ENCODE results near the gene DBH.
"Not testable (repeated sequence)": the region's sequence is repeated elsewhere in the genome, so short reads cannot be mapped to it uniquely, and the experiment has no call there.

DBH gene

DNA sequence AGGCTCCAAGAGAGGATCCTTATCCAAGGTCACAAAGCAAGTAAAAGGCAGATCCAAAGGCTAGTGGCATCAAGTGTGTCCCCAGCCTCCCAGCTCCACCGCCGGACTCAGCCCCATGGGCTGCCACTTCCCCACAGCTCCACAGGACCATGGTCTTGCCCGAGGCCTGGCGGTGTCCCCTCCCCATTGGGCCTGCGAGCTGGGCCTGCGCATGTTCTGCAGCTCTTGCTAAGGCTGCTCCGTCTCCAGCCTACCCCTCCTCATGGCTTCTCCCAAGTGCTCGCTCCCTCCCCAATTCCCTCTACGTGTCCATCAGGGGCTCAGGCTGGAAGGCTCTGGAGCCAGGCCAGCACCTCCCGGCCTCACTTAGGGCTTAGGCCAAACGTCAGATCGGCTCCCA lies 29.4 kb downstream of the DBH start:
- no peak for DNase-seq (ENCODE audit: low read depth in 2 of 2)

DNA sequence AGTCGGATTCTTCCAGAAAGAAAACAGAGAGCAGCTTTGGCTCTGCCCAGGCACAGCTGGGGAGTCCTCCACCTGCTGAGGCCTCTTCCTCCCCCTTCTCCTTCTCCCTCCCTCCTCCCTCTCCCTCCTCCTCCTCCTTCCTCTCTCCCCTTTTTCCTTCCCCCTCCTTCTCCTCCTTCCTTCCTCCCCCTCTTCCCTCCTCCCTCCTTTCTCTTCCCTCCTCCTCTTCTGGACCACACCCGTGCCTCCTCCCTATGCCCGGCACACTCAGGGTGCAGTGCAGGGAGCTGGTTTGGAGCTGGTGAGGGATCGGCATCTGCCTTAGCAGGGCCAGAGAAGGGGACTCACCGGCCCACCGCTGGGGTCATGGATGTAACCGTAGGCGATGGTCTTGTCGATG lies 30.2 kb downstream of the DBH start:
- no peak for DNase-seq (ENCODE audit: low read depth in 2 of 2)

DNA sequence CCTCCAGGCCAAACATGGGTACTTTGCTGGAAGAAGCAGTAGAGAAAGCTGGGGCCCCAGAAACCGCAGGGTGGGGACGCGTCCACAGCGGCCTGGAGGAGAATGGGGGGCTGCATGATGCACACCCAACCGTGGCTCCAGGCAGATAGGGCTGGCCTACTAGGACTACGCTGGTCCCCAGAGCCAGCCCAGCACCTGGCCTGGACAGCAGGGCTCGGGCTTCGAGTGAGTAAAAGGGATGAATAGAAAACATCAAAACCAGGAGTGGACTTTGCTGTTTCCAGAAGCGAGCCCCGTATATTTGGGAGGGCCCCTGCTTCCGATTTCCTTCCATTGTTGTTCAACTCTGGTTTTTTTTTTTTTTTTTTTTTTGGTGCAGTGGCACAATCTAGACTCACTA lies 30.7 kb downstream of the DBH start:
- DNase-seq (ENCODE audit: low read depth in 2 of 2) = no peak

DNA sequence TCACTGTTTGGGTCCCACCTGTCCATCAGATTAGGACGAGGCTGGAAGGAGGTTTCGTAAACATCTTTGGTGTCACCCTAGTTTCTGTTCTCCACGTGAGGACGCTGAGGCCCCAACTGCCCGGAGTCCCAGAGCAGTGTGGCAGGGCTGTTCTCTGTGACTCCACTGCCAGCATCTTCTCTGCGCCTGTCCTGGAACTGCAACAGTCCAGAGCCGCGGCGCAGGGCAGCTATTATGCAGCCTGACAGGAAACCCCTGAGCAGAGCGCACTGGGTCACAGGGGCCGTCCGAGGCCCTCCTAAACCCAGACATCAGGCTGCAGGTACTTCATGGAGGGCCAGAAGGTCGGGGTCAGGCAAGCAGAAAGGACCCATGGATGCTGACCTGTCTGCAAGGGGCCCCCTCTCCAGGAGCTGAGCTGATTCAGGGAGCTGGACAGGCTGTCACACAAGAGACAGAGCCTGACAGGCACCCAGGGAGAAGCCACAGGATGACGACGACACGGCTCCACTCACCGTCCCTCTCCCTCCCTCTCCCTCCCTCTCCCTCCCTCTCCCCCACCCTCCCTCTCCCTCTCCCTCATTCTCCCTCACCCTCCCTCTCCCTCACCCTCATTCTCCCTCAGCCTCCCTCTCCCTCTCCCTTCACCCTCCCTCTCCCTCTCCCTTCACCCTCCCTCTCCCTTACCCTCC lies 31.7 kb downstream of the DBH start:
- no peak for DNase-seq (ENCODE audit: low read depth in 2 of 2)

DNA sequence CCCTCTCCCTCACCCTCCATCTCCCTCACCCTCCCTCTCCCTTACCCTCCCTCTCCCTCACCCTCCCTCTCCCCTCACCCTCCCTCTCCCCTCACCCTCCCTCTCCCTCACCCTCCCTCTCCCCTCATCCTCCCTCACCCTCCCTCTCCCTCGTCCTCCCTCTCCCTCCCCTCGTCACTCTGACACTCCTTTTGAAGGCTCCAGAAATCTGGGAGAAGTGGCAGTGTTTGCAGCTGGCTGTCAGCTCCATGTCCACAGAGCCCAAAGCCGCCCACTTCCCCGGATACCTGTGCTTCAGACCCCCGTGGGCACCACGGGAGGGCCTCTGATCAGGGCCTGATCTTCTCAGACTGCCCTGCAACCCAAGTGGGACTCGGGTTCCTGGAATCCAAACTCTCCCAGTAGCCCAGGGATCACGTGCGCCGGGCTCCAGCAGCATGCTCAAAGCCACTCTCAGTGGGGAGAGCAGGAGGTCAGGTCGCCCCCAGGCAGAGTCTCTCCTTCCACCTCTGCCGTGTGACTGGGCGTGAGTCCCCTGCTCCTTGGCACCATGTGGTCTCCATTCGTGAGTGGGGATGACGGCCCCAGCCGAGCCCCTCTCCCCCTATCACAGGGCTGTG lies 33.1 kb downstream of the DBH start:
- no peak for DNase-seq (ENCODE audit: low read depth in 2 of 2)

DNA sequence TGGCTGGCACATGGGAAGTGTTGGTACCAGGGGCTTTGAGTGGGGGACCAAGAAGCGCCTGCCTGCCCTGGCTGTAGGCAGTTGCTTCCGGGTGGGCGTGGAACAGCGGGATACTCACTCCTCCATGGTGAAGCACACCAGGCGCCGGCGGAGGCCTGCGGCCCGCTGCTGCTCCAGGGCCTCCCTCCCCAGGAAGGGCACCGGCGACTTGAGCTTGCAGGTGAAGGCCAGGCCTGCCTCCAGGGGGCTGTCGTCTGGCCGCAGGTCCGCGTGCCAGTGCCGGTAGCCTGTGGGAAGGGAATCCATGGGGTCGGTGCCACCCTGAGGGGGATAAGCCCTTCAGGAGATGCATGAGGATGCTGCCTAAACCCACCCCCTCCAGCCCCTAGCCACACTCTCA lies 34.3 kb downstream of the DBH start:
- DNase-seq (ENCODE audit: low read depth in 2 of 2) = no peak

DNA sequence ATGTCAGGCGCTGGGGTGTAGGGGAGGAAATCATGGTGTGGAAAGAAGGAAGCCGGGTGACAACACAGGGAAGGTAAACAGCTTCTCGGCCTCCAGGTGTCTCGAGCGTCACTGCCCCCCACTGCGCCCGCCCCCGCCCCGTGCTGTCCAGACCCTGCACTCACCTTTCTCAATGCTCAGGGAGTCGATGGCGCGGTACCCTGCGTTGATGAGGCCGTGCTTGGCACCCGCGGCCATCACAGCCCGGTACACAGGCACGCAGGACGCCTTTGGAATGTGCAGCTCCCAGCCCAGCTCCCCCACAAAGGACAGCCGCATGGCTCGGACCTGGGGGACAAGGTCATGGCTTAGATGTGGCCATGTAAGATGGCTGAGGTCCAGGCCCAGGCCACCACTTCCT lies 35.2 kb downstream of the DBH start:
- DNase-seq (ENCODE audit: low read depth in 2 of 2) = no peak

DNA sequence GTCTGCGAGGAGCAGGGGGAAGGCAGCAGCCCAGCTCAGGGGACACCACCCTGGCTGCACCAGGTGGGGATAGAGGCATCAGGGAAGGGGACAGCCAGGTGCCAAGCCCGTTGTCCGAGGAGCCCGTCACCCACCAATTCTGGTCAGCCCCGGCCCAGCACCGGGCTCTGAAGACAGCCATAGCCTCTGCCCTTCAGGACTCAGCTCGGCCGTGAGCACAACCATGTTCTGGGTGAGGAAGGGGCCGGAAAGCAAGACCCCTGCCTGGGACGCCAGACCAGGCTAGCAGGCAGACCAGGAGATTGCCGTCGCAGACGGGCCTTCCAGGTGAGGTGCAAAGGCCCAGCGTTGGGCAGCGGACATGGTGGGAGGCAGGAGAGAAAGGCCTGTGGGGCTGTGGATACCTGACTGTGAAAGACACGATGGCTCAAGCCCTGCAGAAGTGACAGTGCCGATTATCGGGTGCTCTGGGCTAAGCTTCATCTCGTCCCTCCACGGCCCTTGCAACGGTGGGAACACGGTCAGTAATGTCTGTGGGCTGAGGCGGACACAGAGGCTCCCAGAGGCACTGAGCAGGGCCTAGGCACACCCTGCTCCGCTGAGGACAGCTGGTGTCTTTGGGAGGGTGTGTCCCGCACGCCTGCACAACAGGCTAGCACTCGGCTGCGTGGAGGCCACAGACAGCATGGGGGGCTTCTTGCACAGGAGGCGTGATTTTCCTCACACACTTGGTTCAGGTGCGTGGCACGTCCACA lies 36.5 kb downstream of the DBH start:
- no peak for DNase-seq (ENCODE audit: low read depth in 2 of 2)

DNA sequence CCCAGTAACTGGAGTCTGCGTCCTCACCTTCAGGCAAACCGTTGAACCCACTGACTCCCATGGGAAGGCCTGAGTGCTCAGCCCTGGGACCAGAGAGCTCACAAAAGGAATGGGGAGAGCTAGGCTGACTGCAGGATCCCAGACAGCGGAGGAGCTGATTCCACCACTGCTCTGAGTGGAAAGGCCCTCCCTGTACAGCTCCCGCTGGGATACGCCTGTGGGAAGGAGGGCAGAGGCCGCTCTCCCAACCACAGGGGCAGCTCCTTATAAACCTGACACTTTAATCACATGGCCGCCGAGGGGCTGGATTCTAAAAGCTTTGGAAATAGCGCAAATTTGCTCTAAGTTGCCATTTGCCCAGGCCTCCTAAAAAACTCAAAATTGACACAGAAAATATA lies 37.1 kb downstream of the DBH start:
- DNase-seq (ENCODE audit: low read depth in 2 of 2) = no peak

DNA sequence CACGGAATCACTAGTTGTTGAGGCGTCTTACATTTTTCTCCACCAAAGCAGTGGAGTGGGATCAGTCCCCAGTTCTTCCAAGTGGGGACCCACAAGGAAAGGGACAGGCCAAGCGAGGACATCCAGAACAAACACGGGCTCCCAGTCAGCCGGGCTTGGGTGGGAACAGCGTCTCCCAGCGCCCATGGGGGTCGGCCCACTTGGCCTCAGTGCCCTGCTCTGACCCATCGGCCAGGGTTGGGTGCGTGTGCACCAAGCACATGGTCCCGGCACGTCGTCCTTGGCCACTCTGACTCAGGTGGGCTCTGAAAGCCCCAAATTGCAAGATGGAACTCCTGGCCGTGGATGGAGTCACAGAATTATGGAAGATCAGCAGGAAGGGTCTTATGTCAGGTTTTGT lies 37.9 kb downstream of the DBH start:
- no peak for DNase-seq (ENCODE audit: low read depth in 2 of 2)

DNA sequence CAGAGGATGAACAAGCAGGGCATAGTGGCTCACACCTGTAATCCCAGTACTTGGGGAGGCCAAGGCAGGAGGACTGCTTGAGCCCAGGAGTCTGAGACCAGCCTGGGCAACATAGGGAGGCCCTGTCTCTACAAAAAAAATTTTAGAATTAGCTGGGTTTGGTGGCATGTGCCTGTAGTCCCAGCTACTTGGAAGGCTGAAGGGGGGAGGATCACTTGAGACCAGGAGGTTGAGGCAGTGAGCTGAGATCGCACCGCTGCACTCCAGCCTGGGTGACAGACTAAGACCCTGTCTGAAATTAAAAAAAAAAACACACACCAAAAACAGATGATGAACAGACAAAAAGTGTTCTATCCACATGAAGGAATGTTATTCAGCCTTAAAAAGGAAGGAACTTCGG lies 39.6 kb downstream of the DBH start:
- DNase-seq (ENCODE audit: low read depth in 2 of 2) = not testable (repeated sequence)

DNA sequence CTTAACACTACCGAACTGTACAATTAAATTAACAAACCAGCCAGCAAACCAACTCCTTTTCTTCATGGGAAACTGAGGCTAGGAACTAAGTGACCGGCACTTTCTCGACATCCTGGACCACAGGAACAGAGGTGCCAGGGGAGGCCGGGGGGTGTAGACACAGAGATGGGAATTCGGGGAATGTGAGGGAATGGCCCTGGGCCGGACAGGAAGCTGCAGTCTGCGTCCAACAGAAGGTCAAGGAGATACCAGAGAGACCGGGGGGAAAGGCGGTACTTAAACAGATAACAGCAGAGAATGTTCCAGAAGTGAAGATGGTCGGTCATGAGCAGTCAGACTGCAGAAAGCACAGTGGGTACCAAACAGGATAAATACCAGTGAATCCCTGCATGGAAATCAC lies 40.3 kb downstream of the DBH start:
- no peak for DNase-seq (ENCODE audit: low read depth in 2 of 2)

DNA sequence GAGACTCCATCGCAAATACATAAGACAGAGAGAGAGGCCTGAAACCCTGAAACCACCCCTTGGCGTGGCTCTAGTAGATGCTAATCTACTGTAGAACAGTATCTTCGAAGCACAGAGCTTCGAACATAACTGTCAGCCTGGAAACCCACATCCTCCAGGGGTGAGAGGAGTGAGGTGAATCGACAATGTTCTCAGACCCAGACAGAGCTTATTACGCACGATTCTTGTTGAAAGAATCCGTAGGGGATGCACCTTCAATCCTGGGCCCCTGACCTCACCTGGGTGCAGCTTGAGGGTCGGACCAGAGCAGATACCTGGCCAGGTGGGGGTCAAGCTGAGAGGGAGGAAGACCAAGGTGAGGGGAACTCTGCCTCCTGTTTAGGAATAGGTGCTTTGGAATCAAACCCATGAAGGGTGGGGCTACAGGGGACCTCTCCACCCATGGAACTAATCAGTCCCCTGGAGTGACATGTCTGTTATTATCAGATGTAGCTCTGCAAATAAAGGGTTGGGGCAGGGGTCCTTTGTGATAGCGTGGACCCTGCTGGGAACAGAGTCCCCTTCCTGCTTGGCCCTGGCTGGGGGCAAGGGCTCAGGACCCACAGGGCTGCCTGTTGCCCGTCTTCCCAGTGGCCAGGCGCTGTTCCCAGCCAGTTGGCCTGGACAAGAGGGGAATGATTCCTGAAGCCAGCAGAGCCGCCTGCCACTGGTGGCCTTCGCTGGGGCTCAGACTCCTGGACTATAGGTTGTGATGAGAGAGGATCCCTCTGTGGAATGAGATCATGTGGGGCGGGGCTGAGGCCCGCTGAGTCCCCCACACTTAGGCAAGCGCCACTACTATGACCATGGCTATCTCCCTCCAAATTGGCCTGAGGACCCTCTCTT lies 41.2 kb downstream of the DBH start:
- no peak for DNase-seq (ENCODE audit: low read depth in 2 of 2)

DNA sequence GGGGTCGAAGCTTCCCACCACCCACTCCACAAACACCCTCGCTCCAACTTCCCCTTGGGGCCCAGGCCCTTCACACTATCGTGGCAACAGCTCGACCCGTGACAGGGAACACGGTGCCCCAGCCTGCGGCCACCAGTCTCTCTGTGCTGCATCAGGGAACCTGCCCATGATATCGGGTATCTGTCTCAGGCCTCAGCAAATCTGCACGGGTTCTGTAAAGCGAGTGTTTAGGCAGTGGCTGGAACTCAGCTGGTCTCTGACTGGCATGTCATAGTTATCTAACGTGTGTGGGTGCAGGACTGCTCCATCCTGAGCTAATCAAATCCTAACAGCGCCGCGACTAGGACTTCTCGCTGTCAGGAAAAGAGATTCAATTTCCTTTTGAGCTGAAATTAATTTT lies 42.9 kb downstream of the DBH start:
- no peak for DNase-seq (ENCODE audit: low read depth in 2 of 2)

DNA sequence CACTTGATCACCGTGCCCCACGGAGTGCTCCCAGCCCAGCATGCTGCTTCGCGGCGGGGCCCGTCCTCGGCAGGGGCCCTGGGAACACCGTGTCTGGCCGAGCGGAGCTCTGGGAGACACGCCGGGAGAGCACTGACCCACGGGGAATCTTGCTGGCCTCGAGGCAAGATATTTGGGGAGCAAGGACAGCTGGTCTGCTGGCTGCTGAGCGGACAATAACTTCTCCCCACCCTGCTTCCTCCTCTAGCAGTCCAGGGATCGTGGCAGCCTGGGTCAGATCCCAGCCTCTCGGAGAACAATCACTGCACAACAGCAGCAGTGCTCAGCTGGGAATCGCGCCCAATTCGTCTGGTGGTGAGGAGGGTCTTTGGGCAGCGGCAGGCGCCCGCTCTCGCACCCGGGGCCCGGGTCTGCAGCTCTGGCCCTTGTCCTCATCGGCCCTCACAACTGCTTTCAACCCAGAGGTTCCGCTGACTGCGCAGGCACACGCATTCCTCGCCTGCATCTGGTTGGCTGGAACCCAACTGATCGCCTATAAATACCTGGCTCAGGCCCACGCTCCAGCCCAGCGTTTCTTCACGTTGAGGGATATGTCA lies 43.4 kb downstream of the DBH start:
- no peak for DNase-seq (ENCODE audit: low read depth in 2 of 2)

DNA sequence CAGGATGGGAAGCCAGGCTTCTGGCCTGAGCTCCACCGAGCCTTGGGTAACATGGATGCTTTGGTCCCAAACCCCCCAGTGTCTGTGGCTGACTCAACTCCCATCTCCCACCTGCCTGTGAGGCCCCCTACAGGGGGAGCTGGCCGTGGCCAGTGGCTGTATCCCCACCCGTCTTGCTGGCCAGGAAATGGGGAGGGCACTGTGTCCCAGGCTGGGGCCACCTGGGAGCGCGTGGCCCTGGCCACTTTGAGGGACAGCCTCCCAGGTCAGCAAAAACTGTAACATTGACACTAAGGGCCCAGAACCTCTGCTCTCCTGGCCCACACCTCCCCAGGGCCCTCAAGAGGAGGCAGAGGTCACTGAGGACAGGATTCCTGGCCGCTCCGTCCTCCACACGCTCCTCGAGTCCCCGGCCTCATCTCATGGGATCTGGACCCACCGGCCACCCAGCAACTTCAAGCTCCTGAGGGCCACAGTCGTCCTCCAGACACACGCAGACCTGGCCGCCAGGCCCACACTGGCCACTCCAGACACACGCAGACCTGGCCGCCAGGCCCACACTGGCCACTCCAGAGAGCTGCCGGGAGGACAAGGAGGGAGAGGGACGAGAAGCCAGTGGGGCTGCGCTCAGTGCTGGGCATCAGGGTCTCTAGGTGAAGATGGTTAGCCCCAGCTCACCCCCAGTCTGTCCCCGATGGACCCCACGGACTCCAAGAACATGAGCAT lies 44.2 kb downstream of the DBH start:
- no peak for DNase-seq (ENCODE audit: low read depth in 2 of 2)

DNA sequence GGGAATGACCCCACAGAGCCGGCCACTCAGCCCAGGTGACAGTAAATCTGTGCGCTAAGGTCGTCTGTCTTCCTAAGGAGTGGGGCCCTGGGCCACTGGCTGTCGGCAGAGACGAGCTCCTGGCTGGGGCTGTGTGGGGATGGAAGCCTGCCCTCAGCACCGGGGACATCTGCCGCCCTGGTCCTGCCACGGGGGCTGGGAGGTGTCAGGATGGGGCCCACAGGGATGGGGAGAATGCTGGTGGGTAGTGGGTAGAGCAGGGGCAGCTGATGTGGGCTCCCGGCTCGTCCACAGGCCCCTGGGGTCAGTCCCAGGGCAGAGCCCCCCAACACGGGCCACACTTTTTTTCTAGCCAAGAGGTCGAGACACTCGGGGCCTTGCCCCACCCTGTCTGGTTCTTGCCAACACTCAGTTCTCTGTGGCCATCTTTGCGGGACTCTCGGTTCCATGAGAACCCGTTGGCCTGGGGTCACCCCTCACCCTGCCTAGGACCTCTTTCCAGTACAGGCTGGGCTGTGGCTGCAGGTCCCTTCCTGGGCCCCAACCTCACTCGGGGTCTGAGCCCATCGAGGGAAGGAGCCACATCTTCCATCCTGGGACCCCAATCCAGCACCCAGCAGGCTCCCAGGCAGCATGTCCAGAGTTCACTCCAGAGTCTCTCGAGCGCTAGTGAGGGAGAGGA lies 45.0 kb downstream of the DBH start:
- no peak for DNase-seq (ENCODE audit: low read depth in 2 of 2)

DNA sequence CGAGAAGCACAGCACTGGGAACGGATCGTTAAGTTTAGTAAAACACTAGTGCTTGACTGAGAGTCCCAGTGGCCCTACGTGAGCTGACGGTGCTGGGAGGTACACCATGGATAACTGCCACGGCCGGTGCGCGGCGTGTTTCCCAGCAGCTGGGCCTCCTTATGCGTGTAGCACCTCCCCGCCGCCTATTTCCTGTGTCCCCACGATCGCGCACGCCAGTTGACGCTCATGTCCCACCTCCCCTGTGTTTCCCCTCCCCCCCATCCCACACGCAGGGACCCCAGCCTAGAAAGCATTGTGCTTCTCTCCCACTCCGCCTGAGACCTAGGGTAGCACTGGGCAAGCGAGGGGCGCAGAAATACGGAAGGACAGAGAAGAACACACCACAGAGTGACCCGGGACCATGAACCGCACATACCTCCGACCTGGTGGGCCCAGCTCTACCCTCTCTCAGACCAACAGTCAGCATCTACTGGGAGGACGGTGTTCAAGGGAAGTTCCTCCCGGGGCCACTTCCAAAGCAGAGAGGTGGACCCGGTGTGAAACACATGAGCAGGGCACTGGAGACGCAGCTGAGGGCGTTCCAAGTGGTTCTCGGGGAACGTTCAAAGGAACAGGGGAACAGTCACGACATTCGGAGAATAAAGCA lies 45.6 kb downstream of the DBH start:
- no peak for DNase-seq (ENCODE audit: low read depth in 2 of 2)

DNA sequence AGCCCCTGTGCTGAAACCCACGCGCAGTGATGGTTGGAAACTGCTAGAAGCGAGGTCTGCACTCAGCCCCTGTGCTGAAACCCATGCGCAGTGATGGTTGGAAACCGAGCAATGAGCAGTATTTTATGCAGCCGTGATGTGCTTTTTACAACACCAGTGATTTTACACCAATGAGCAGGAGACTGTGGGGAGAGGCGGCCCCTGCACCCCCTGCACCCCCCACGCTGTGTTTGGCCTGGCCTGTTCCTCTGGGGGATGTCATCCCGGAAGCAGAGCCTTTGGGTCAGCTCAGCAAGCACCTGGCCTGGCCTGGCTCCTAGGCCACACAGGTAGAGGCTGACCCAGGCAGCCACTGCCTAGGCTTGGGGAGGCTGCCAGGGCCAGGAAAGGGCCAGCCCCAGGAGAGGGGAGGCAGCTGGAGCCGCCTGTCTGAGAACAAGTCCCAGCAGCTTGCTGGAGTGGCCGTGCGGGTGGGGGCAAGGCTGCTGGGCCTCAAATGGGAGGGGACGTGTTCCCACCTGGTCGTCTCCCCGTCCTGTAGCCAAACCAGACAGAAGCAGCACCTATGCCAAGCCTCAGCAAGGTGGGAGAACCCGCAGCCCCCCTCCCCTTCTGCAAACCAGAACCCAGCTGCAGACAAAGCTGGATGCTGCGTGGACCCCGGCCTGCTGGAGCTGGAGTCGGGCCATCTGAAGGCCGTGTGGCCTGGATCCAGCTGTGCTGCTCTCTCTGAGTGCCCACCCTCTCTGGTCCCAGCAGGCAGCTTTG lies 46.8 kb downstream of the DBH start:
- DNase-seq (ENCODE audit: low read depth in 2 of 2) = no peak

All from stimulated activated CD8-positive, alpha-beta memory T cell treated with anti-CD3 and anti-CD28 coated beads, Interleukin-15, amount 100 ng/mL, for 4 hours (primary cell).